K562 (cell line): Measurements from ENCODE around the gene PLAAT5. TPM values are rescaled to one million over a fixed set of nuclear protein-coding genes. Genes with fewer than 3 reads are reported as not detected.

Experiments
- ATAC-seq: fragments of 200-7000 bp; cut with Tn5 transposase; 3 replicates; pipeline ENCODE4 v1.9.1; 2020; ENCODE audit warnings: moderate library complexity
- BruUV-seq: library from RNA; stranded (reverse); fragments of 400-500 nt; replicated peaks from 2 replicates; lab custom pipeline; 2021; lab: Mats Ljungman, UMichigan
- CTCF ChIA-PET: fragments of 300-600 bp; formaldehyde crosslinking; extraction: SDS; loops from one replicate; lab custom pipeline; 2021; ENCODE audit warnings: low intra/inter-chr PET ratio; lab: Yijun Ruan, JAX
- POLR2A ChIA-PET: fragments of 300-600, 350-650 bp; sonication (Branson Sonifier 250); formaldehyde crosslinking; extraction: SDS; loops from one replicate; lab custom pipeline; 2021; ENCODE audit warnings: antibody characterized with exemption, inconsistent platforms; lab: Yijun Ruan, JAX
- DNase-seq, 4 experiments: peaks; one replicate each; pipeline versions ENCODE4 v3.0.0 to v3.0.0-alpha.2; 2011 to 2018; ENCODE audit warnings: low spot score in 3 of 4, mixed read lengths in 3 of 4; ENCODE audit errors: extremely low read depth in 1 of 4
- FAIRE-seq: peaks from 2 replicates; lab custom pipeline; 2011; peaks lifted over from hg19 to GRCh38; lab: Jason Lieb, UNC
- H2AFZ ChIP-seq: 2 replicates; pipeline ENCODE4 v1.6.0; 2011; ENCODE audit warnings: low read depth, low read length, control low read depth, inconsistent platforms
- H3K27ac ChIP-seq: fragments of 200-600 bp; 3 replicates; pipeline ENCODE4 v1.8.0; 2011; ENCODE audit warnings: low read depth, mild to moderate bottlenecking, control low read depth, inconsistent platforms, low read length, moderate library complexity, mixed read lengths; ENCODE audit errors: extremely low read depth
- H3K27me3 ChIP-seq, 2 experiments: fragments of 300-600 bp in 1 of 2; 2 replicates in 1 of 2; 3 replicates in 1 of 2; pipeline versions ENCODE4 v1.6.0 to v1.8.0; 2011; ENCODE audit warnings: inconsistent platforms in 2 of 2, low read length in 2 of 2, mild to moderate bottlenecking in 1 of 2, mixed read lengths in 1 of 2, moderate library complexity in 1 of 2; ENCODE audit not compliant: control insufficient read depth in 2 of 2, insufficient read depth in 2 of 2
- H3K36me3 ChIP-seq: fragments of 300-600 bp; 3 replicates; pipeline ENCODE4 v1.8.0; 2011; ENCODE audit warnings: mild to moderate bottlenecking, low read length, inconsistent platforms; ENCODE audit not compliant: control insufficient read depth, insufficient read depth
- H3K4me1 ChIP-seq, 2 experiments: fragments of 200-600 bp in 1 of 2; replicated peaks in 1 of 2; 2 replicates in 1 of 2; 3 replicates in 1 of 2; pipeline versions ENCODE4 v1.5.1 to v1.8.0; 2011; ENCODE audit warnings: inconsistent platforms in 2 of 2, low read length in 2 of 2, mild to moderate bottlenecking in 1 of 2, mixed read lengths in 1 of 2, moderate library complexity in 1 of 2; ENCODE audit not compliant: control insufficient read depth in 2 of 2, insufficient read depth in 2 of 2
- H3K4me2 ChIP-seq: 2 replicates; pipeline ENCODE4 v1.6.1; 2011; ENCODE audit warnings: low read length, control low read depth, inconsistent platforms, mixed read lengths; ENCODE audit not compliant: insufficient read depth
- H3K4me3 ChIP-seq: fragments of 200-600 bp; sonication (generic), shearing (Covaris generic); 2 replicates; pipeline ENCODE4 v1.5.1; 2016; ENCODE audit warnings: control low read depth, inconsistent platforms
- H3K79me2 ChIP-seq: fragments of 200-600 bp; 3 replicates; pipeline ENCODE4 v1.8.0; 2011; ENCODE audit warnings: low read length, inconsistent platforms; ENCODE audit not compliant: control insufficient read depth, insufficient read depth
- H3K9ac ChIP-seq, 2 experiments: 2 replicates each; pipeline versions ENCODE4 v1.6.0 to v1.6.1; 2011; ENCODE audit warnings: low read depth in 2 of 2, low read length in 2 of 2, control low read depth in 1 of 2, inconsistent platforms in 1 of 2, mild to moderate bottlenecking in 1 of 2, mixed read lengths in 1 of 2; ENCODE audit not compliant: insufficient read depth in 1 of 2
- H3K9me1 ChIP-seq: one replicate; pipeline ENCODE4 v1.6.0; 2011; ENCODE audit warnings: inconsistent platforms, mild to moderate bottlenecking, low read length, moderate library complexity; ENCODE audit not compliant: control insufficient read depth, insufficient read depth
- H3K9me3 ChIP-seq: replicated peaks from 2 replicates; pipeline ENCODE4 v1.5.1; 2011; ENCODE audit warnings: low read depth, low read length, inconsistent platforms; ENCODE audit not compliant: control insufficient read depth, insufficient read depth
- H4K20me1 ChIP-seq: replicated peaks from 2 replicates; pipeline ENCODE4 v1.6.1; 2011; ENCODE audit warnings: low read length, inconsistent platforms, mixed read lengths; ENCODE audit not compliant: control insufficient read depth, insufficient read depth
- CEBPB ChIP-seq: fragments of 450-650 bp; IDR thresholded peaks from 2 replicates; pipeline ENCODE4 v1.6.1; 2016; ENCODE audit warnings: missing genetic modification characterization, missing compliant biosample characterization
- CEBPG ChIP-seq, 3 experiments: fragments of 200-800 bp in 1 of 3; sonication (Bioruptor generic) in 1 of 3; sonication (generic) in 1 of 3; formaldehyde crosslinking in 1 of 3; IDR thresholded peaks in 2 of 3; conservative IDR thresholded peaks in 1 of 3; 2 replicates each; pipeline versions ENCODE4 v1.6.1 to v1.8.0; 2016 to 2022; ENCODE audit warnings: missing compliant biosample characterization in 2 of 3, missing genetic modification characterization in 2 of 3, mild to moderate bottlenecking in 1 of 3, missing genetic modification reagents in 1 of 3
- DIDO1 ChIP-seq: fragments of 450-650 bp; IDR thresholded peaks from 2 replicates; pipeline ENCODE4 v1.6.1; 2016; ENCODE audit warnings: low read depth, missing biosample characterization, missing genetic modification characterization
- FOXM1 ChIP-seq, 2 experiments: fragments of 450-650 bp in 1 of 2; sonication (generic) in 1 of 2; formaldehyde crosslinking in 1 of 2; IDR thresholded peaks; 2 replicates each; pipeline versions ENCODE4 v1.6.1 to v1.9.0; 2017 to 2022; ENCODE audit warnings: low read depth in 2 of 2, mild to moderate bottlenecking in 2 of 2, missing genetic modification reagents in 1 of 2, moderate library complexity in 1 of 2
- GABPA ChIP-seq: fragments of 200-800 bp; sonication (Bioruptor generic); conservative IDR thresholded peaks from 2 replicates; pipeline ENCODE4 v1.6.1; 2016; ENCODE audit warnings: low read depth, missing genetic modification characterization, missing compliant biosample characterization
- NCOA6 ChIP-seq: fragments of 450-650 bp; IDR thresholded peaks from 2 replicates; pipeline ENCODE4 v1.6.1; 2017; ENCODE audit warnings: mild to moderate bottlenecking
- RHOXF2B ChIP-seq: fragments of 250-450 bp; sonication (Bioruptor Pico); conservative IDR thresholded peaks from 2 replicates; pipeline ENCODE4 v1.5.1; 2021
- TCF7 ChIP-seq: sonication (generic); IDR thresholded peaks from 2 replicates; pipeline ENCODE4 v1.6.1; 2016; ENCODE audit warnings: antibody characterized with exemption, borderline replicate concordance
- YBX1 ChIP-seq: fragments of 450-650 bp; IDR thresholded peaks from 2 replicates; pipeline ENCODE4 v1.7.1; 2016; ENCODE audit warnings: mild to moderate bottlenecking
- ZKSCAN8 ChIP-seq: fragments of 200-800 bp; sonication (Bioruptor generic); IDR thresholded peaks from 2 replicates; pipeline ENCODE4 v1.6.1; 2016; ENCODE audit warnings: missing genetic modification characterization, missing compliant biosample characterization
- ZNF449 ChIP-seq: fragments of 250-450 bp; sonication (Bioruptor Pico); IDR thresholded peaks from 2 replicates; pipeline ENCODE4 v1.8.0; 2022; ENCODE audit warnings: moderate library complexity, mild to moderate bottlenecking, inconsistent platforms
- ZNF764 ChIP-seq: fragments of 250-450 bp; sonication (Bioruptor Pico); IDR thresholded peaks from 2 replicates; pipeline ENCODE4 v1.4.0; 2020; ENCODE audit warnings: low read depth, mild to moderate bottlenecking, moderate library complexity
- ZNF766 ChIP-seq: fragments of 200-800 bp; sonication (Bioruptor generic); conservative IDR thresholded peaks from 2 replicates; pipeline ENCODE4 v1.6.1; 2016; ENCODE audit warnings: missing genetic modification characterization, missing compliant biosample characterization
- WGBS: fragments of 100-300 bp; shearing (Covaris generic); methylation state at CpG from one replicate; pipeline ENCODE4 v1.1.6; 2016; ENCODE audit warnings: low coverage, mixed read lengths; ENCODE audit not compliant: insufficient coverage; ENCODE audit errors: missing lambda C conversion rate; 5-methylcytosine and 5-hydroxymethylcytosine counted together
- in situ Hi-C: fragments of 300-500 bp; cut with MboI; formaldehyde crosslinking; loops from 4 replicates; pipeline ENCODE4 v1.15.0; 2018; ENCODE audit warnings: inconsistent platforms, mixed read lengths
- intact Hi-C: fragments of 100-400 bp; cut with micrococcal nuclease; formaldehyde crosslinking; loops from 2 replicates; pipeline ENCODE4 v1.14.2; 2022
- polyA plus RNA-seq, 8 experiments: library from polyadenylated mRNA; depleted of rRNA in 4 of 8; stranded (reverse) in 5 of 8; unstranded in 3 of 8; fragments of >200 nt; fragmentation: Nextera tagmentation in 2 of 8; fragmentation: Illumina TruSeq in 1 of 8; extraction: Ambion mirVana in 2 of 8; extraction: Trizol in 1 of 8; gene quantifications; 2 replicates each; pipeline versions ENCODE4 v1.2.1 to v1.2.3, GENCODE V29; 2011 to 2014; ENCODE audit warnings: inconsistent platforms in 1 of 8, missing spikeins in 1 of 8
- total RNA-seq, 7 experiments: library from RNA; depleted of rRNA in 6 of 7; stranded (reverse); fragments of >200 nt in 6 of 7; fragmentation: Illumina TruSeq in 2 of 7; extraction: Trizol in 2 of 7; gene quantifications; 2 replicates each; pipeline versions ENCODE4 v1.2.1 to v1.2.3, GENCODE V29; 2011 to 2021; ENCODE audit warnings: low replicate concordance in 1 of 7
- TF ChIP-seq, protein P1 (sequence below): fragments of 200-800 bp; sonication (Bioruptor generic); IDR thresholded peaks from 2 replicates; pipeline ENCODE4 v1.6.1; 2017; ENCODE audit warnings: missing genetic modification characterization, missing compliant biosample characterization

Gene PLAAT5
- total and polyA plus RNA-seq, 9 of the 15 experiments (the other 6 are each of a cell fraction or from before 2014, with no cell fraction given), result not detected

DNA sequence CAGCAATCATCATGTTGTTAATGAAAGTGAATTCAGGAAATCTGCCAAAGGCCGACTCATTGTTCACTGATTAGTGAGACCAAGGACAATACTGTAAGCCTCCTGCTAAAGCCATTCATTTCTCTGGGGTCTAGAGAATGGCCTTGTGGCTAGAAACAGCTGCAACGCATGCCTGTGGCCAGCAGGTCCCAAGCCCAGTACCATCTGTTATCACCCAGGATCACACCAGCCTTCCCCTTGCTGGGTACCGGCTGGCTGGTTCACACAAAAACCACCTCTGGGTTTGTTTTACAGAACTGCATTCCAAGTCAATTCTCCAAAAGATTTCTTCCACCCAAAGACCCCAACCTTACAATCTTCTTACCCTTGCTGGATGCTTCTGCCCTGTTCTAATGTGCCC is 1.1 kb downstream of the PLAAT5 start (continued):
- TF ChIP-seq, protein P1, sequence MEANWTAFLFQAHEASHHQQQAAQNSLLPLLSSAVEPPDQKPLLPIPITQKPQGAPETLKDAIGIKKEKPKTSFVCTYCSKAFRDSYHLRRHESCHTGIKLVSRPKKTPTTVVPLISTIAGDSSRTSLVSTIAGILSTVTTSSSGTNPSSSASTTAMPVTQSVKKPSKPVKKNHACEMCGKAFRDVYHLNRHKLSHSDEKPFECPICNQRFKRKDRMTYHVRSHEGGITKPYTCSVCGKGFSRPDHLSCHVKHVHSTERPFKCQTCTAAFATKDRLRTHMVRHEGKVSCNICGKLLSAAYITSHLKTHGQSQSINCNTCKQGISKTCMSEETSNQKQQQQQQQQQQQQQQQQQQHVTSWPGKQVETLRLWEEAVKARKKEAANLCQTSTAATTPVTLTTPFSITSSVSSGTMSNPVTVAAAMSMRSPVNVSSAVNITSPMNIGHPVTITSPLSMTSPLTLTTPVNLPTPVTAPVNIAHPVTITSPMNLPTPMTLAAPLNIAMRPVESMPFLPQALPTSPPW (CRISPR knock-in tag), result no peak
- TF ChIP-seq ZNF764 (CRISPR knock-in tag) (no peak), RHOXF2B (no peak), DIDO1 (tag) (no peak), ZNF449 (CRISPR knock-in tag) (no peak)

- DNase-seq (no peak), FAIRE-seq (no peak), ATAC-seq (no peak)
- Histone ChIP-seq H3K27ac (no peak overlapping the region), H3K9me1 (no peaks in the 10 kb centered on the region), H3K9me3 (peaks cover 10% of the 10 kb centered on the region; the same call in 1 of the 2 replicates), H3K4me2 (no peak overlapping the region), H3K79me2 (no peaks in the 10 kb centered on the region), H3K4me3 (no peak overlapping the region), H3K4me1 (peaks cover 8 to 9% of the 10 kb centered on the region in 2 experiments; a peak in 3 of 5 replicates), H3K9ac (no peak overlapping the region), H3K36me3 (no peaks in the 10 kb centered on the region), H4K20me1 (no peaks in the 10 kb centered on the region), H2AFZ (no peak overlapping the region), H3K27me3 (no peaks in the 10 kb centered on the region)
- WGBS, result 27% methylated on average over 1 of the region's 1 CpG
- in situ Hi-C loops, result no loop called here
- intact Hi-C loops, result no loop called here
- TF ChIP-seq GABPA (tag), result no peak
- TF ChIP-seq ZNF766 (CRISPR knock-in tag), result no peak
- TF ChIP-seq CEBPB (tag), result peak; percentile 62
- TF ChIP-seq NCOA6, result no peak
- TF ChIP-seq TCF7, result no peak
- TF ChIP-seq YBX1, result no peak
- TF ChIP-seq CEBPG (CRISPR knock-in tag; IDR thresholded peaks at IDR 0.05), result no peak
- peak; percentile 28 to 46; a peak in 1 of 4 replicates for TF ChIP-seq CEBPG (tag; conservative IDR thresholded peaks at IDR 0.05 in 1 of 2, IDR thresholded peaks at IDR 0.05 in 1 of 2)
- TF ChIP-seq ZKSCAN8 (CRISPR knock-in tag), result no peak
- TF ChIP-seq FOXM1 (IDR thresholded peaks at IDR 0.05; ENCODE audit: low read depth), result no peak
- TF ChIP-seq FOXM1 (CRISPR knock-in tag; IDR thresholded peaks at IDR 0.05; ENCODE audit: low read depth), result no peak
- BruUV-seq, result no TSS peak
- ChIA-PET CTCF (no interaction called here), POLR2A (interaction anchor here (0.7 to 1.3 kb wide), 2 partner anchors 8 to 73 kb away, joined by 3 to 4 read pairs; no protein-coding TSS in a partner anchor)
Observed at GRCh38 chr11:63488789-63489188, 2.2 kb downstream of the PLAAT5 start.
